ENCODE results near the gene CSH1. TPM values are rescaled to one million over a fixed set of nuclear protein-coding genes. Genes with fewer than 3 reads are reported as not detected.
"Not testable (repeated sequence)": the region's sequence is repeated elsewhere in the genome, so short reads cannot be mapped to it uniquely, and the experiment has no call there.

The CSH1 gene
- polyA plus RNA-seq, 1 experiment, result not detected

- CTCF ChIA-PET, result interaction anchor here (0.8 to 8.5 kb wide), 11 partner anchors 8 to 42 kb away, joined by 3 to 72 read pairs (median 6); no protein-coding TSS in a partner anchor
- DNase-seq (ENCODE audit: low read depth); H3K4me3 ChIP-seq (ENCODE audit: low read depth, low read length); H3K36me3 ChIP-seq (ENCODE audit: control insufficient read depth, insufficient read depth, low read length); POLR2A ChIA-PET: not testable (repeated sequence)
- 0 out of 2 replicates have a peak, but pooled peaks have one; percentile 9 for TF ChIP-seq CTCF (IDR thresholded peaks at IDR 0.05; ENCODE audit: insufficient read depth, low read depth, low read length)
- H3K27me3 ChIP-seq (ENCODE audit: control insufficient read depth, insufficient read depth, low read length), result peaks cover 11% of the 10 kb centered on the region
These were observed 15.0 kb downstream of the CSH1 start for GRCh38 chr17:63881337-63881736.

GRCh38 chr17:63880706-63881105 lies 15.7 kb downstream of the CSH1 start:
- TF ChIP-seq CTCF (IDR thresholded peaks at IDR 0.05; ENCODE audit: insufficient read depth, low read depth, low read length), result no peak
- H3K4me3 ChIP-seq (ENCODE audit: low read depth, low read length), result no peak overlapping the region
- peaks cover 14% of the 10 kb centered on the region for H3K27me3 ChIP-seq (ENCODE audit: control insufficient read depth, insufficient read depth, low read length)
- POLR2A ChIA-PET, result no interaction called here
- H3K36me3 ChIP-seq (ENCODE audit: control insufficient read depth, insufficient read depth, low read length), result no peaks in the 10 kb centered on the region
- DNase-seq (ENCODE audit: low read depth), result no peak
- CTCF ChIA-PET, result interaction anchor here (0.8 to 8.5 kb wide), 7 partner anchors 8 to 43 kb away, joined by 3 to 72 read pairs (median 9); no protein-coding TSS in a partner anchor

GRCh38 chr17:63878413-63878812 lies 18.0 kb downstream of the CSH1 start:
- peaks cover 14% of the 10 kb centered on the region for H3K27me3 ChIP-seq (ENCODE audit: control insufficient read depth, insufficient read depth, low read length)
- ChIA-PET CTCF (interaction anchor here (1.7 to 8.5 kb wide), 2 partner anchors 11 to 13 kb away, joined by 5 to 72 read pairs; no protein-coding TSS in a partner anchor), POLR2A (interaction anchor here (0.6 kb wide), 1 partner anchor 17 kb away, joined by 3 read pairs; no protein-coding TSS in a partner anchor)
- not testable (repeated sequence) for H3K4me3 ChIP-seq (ENCODE audit: low read depth, low read length); DNase-seq (ENCODE audit: low read depth); H3K36me3 ChIP-seq (ENCODE audit: control insufficient read depth, insufficient read depth, low read length)

GRCh38 chr17:63874693-63875092 lies 21.7 kb downstream of the CSH1 start:
- DNase-seq (ENCODE audit: low read depth); H3K4me3 ChIP-seq (ENCODE audit: low read depth, low read length); H3K36me3 ChIP-seq (ENCODE audit: control insufficient read depth, insufficient read depth, low read length); POLR2A ChIA-PET: not testable (repeated sequence)
- CTCF ChIA-PET, result interaction anchor here (1.2 to 8.5 kb wide), 4 partner anchors 8 to 26 kb away, joined by 3 to 72 read pairs (median 4); no protein-coding TSS in a partner anchor
- H3K27me3 ChIP-seq (ENCODE audit: control insufficient read depth, insufficient read depth, low read length), result peaks cover 11% of the 10 kb centered on the region

GRCh38 chr17:63874061-63874626 lies 22.2 kb downstream of the CSH1 start:
- peaks cover 11% of the 10 kb centered on the region for H3K27me3 ChIP-seq (ENCODE audit: control insufficient read depth, insufficient read depth, low read length)
- CTCF ChIA-PET, result interaction anchor here (1.2 to 8.5 kb wide), 3 partner anchors 8 to 15 kb away, joined by 3 to 72 read pairs (median 3); no protein-coding TSS in a partner anchor
- H3K36me3 ChIP-seq (ENCODE audit: control insufficient read depth, insufficient read depth, low read length); H3K4me3 ChIP-seq (ENCODE audit: low read depth, low read length); DNase-seq (ENCODE audit: low read depth); POLR2A ChIA-PET: not testable (repeated sequence)

- H3K27me3 ChIP-seq (ENCODE audit: control insufficient read depth, insufficient read depth, low read length), result peaks cover 11% of the 10 kb centered on the region
- DNase-seq (ENCODE audit: low read depth); H3K4me3 ChIP-seq (ENCODE audit: low read depth, low read length); POLR2A ChIA-PET; H3K36me3 ChIP-seq (ENCODE audit: control insufficient read depth, insufficient read depth, low read length): not testable (repeated sequence)
- CTCF ChIA-PET, result interaction anchor here (1.5 to 8.5 kb wide), 2 partner anchors 9 to 16 kb away, joined by 3 to 72 read pairs; no protein-coding TSS in a partner anchor
These were observed 22.8 kb downstream of the CSH1 start, which contains the start of gene CSH2 for GRCh38 chr17:63873577-63873976. CSH2 (minus strand) TSS chr17:63873677; CDS start chr17:63873614, 63 bp downstream.

GRCh38 chr17:63871646-63872365 lies 24.6 kb downstream of the CSH1 start:
- H3K36me3 ChIP-seq (ENCODE audit: control insufficient read depth, insufficient read depth, low read length); DNase-seq (ENCODE audit: low read depth); CTCF ChIA-PET; POLR2A ChIA-PET; H3K27me3 ChIP-seq (ENCODE audit: control insufficient read depth, insufficient read depth, low read length); H3K4me3 ChIP-seq (ENCODE audit: low read depth, low read length): not testable (repeated sequence)

GRCh38 chr17:63870292-63870665 lies 26.1 kb downstream of the CSH1 start:
- POLR2A ChIA-PET, result interaction anchor here (0.6 kb wide), 1 partner anchor 489 kb away, joined by 3 read pairs; no protein-coding TSS in a partner anchor
- H3K4me3 ChIP-seq (ENCODE audit: low read depth, low read length); DNase-seq (ENCODE audit: low read depth); H3K36me3 ChIP-seq (ENCODE audit: control insufficient read depth, insufficient read depth, low read length); H3K27me3 ChIP-seq (ENCODE audit: control insufficient read depth, insufficient read depth, low read length): not testable (repeated sequence)
- CTCF ChIA-PET, result interaction anchor here (1.0 to 6.5 kb wide), 6 partner anchors 11 to 28 kb away, joined by 4 to 37 read pairs (median 5); partner anchors contain the start of genes GH2 and SMARCD2

Data from BJ (cell line).